GM10266 (cell line): ENCODE measurements around the gene FGF23.

ENCODE experiments used
- DNase-seq: peaks from one replicate; pipeline ENCODE4 v3.0.0; 2012; ENCODE audit errors: extremely low spot score
- CTCF ChIP-seq: IDR thresholded peaks from 2 replicates; pipeline ENCODE4 v1.5.1; 2012; ENCODE audit warnings: mild to moderate bottlenecking, low read depth; ENCODE audit not compliant: control insufficient read depth, insufficient read depth; ENCODE audit errors: missing control alignments

The FGF23 gene

GRCh38 chr12:4379405-4379804, at the start of gene FGF23:
FGF23 (minus strand) TSS chr12:4379712; CDS start chr12:4379582, 130 bp downstream.
- TF ChIP-seq CTCF = no peak

GRCh38 chr12:4424422-4424821, 44.9 kb upstream of the FGF23 start:
- no peak for DNase-seq
- no peak for TF ChIP-seq CTCF

More at GRCh38 chr12:4379405-4379804, at the start of gene FGF23:
- no peak for DNase-seq

GRCh38 chr12:4423528-4424195, 44.1 kb upstream of the FGF23 start:
- no peak for DNase-seq
- no peak for TF ChIP-seq CTCF

GRCh38 chr12:4422985-4423384, 43.5 kb upstream of the FGF23 start:
- TF ChIP-seq CTCF = no peak
- DNase-seq = no peak

- TF ChIP-seq CTCF = peak; percentile 49
- DNase-seq = peak; percentile 81
These were observed 42.1 kb upstream of the FGF23 start for GRCh38 chr12:4421590-4422031.

GRCh38 chr12:4420138-4420670, 40.7 kb upstream of the FGF23 start:
- TF ChIP-seq CTCF = no peak
- DNase-seq = no peak

GRCh38 chr12:4418913-4419312, 39.4 kb upstream of the FGF23 start:
- TF ChIP-seq CTCF = no peak
- DNase-seq = no peak
